Brain pericyte (primary cell): ENCODE measurements around the gene COL25A1.
"Not testable (repeated sequence)": the region's sequence is repeated elsewhere in the genome, so short reads cannot be mapped to it uniquely, and the experiment has no call there.

Experiments
- DNase-seq: peaks from one replicate; pipeline ENCODE4 v3.0.0-alpha.2; 2012; ENCODE audit warnings: low read depth, low spot score

The COL25A1 gene

DNA sequence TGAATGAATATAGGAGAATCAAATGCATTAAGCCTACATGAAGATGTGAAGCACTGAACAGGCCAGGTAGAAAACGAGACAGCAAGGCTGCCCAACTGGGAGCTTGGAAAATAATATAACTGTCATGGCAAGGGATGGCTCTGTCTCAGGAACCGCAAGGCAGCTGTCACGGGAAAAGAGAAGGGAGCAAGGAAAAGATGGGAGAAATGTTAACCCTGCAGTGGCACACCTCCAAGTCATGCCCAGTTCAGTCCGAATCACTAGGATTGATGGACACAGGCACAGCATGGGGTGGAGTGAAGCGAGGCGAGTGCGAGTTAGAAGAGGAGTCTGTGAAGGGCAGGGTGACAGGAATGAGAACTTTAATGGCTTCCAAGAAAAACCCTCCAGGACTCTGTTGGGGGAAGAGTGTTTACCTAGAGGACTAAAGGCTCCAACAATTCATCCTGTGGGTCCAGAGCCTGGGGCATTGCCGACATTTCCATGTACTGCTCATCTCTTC lies 395.5 kb downstream of the COL25A1 start:
- DNase-seq = no peak

DNA sequence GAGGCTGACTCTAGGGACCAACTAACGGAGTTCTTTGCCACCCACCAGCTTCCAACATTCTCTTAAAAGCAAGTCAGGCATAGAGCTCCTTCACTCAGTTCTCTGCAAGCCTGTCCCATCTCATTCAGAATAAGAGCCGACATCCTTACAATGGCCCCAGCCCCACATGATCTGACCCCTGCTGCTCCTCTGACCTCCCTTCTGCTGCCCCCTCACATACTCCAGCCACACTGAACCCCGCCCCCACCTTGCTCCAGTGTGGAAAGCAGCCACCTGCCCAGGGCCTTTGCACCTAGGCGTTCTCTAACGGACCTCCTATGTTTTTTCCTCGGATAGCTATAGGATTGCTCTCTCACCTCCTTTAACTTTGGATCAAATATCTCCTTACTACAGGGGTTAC lies 396.5 kb downstream of the COL25A1 start:
- DNase-seq = no peak

DNA sequence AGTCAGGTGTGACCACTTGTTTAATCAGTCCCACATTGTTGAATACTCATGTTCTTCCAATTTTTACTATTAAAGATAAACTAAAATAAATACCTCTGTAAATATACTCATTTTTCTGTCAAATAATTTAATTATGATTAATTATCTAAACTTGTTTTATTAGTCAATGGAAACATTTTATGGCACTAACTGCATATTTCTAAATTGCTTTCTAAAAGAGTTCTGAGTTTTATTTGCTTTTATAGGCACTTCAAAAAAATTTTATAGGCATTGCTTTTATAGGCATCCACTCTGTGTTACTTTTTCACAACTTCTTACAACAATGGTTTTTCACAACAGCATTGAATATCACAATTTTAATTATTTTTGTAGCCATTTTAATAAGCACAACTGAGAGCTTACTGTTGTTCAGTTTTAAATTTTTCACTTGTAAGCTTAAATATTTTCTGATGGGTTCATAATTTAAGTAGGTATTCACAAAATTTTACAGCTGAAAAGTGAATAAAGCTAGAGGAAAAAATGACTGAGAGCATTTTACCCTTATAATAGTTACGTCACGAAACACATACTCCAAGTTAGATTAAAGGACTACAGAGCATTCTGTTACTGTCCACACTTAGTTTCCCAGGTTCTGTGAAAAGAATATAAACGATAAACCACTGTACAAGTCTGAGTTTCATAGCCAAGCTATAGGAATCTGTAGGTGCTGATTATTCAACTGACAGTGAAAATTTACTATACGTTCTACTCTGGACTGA lies 398.8 kb downstream of the COL25A1 start:
- no peak for DNase-seq

DNA sequence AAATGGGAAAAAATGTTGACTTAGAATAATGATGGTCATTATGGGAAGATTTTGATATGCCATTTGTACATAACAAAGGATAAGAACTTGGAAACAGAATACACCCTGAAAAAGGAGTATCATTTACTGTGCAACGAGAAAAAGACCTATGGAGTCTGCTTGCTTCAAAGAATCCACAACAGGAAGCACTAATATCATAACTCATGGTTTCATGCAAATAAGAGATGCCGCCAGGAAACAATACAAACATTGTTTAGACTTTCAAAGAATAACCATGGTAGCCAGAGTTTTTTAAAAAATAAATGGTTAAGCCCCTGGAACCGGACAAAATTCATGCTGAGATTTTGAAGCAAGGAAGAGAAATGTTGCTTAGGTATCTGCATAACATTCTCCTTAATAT lies 399.7 kb downstream of the COL25A1 start:
- no peak for DNase-seq

DNA sequence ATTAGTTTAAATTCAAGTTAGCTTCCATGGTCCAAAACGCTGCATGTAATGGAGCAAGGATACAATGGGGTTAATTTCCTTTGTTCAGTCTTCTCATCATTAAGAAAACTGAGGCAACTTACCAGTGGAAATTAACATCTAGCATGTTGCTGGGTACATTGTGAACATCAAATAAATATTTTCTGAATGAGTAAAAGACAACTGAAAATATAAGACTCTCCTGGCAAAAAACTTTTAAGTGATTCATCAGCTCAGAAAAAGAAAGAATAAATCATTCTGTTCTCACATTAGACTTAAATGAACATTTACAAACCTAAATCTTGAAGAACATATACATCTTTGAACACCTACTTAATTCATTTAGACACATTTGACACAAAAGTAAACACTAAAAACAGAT lies 401.2 kb downstream of the COL25A1 start:
- no peak for DNase-seq

DNA sequence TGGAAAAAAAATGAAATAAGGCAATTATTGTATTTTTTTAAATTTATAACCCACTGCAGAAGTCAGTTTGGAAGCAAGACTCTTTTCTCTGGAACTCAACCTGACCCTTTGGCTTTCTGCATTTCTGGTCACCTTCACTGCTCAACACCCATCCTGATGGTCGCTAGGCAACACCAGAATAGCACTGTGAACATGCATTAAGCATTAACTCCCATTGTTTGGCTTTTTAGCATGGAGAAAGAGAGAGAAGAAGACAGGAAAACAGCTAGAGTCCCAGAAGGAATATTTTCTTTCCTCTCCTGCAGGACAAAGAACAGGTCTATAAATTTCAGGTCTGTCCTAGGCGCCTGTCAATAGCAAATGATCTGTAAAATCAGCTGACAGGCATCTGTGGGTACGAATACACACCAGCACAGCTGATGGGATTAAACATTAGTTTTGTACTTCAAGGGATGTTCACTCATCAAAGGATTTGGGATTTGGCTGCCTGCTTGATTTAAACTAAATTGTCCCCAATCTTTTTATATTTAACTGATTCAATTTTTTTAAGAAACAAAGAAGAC lies 402.4 kb downstream of the COL25A1 start:
- no peak for DNase-seq

DNA sequence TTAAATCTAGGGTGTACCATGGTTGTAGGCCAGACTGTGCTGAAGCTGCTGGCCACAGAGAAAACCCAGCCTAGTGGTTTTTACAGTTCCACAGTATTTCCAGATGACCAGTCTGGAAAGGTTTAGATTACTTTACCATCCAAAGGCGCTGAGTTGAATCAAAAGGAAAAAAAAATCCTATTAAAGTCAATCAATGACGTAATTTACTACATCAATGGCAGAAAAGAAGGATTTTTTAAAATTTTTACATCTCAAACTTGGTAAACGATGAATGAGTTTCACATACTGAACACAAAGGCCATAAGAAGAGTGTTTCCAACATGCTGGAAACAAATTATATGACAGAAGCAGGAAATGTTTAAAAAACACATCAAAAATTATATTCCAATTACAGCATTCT lies 409.0 kb downstream of the COL25A1 start:
- DNase-seq = no peak

DNA sequence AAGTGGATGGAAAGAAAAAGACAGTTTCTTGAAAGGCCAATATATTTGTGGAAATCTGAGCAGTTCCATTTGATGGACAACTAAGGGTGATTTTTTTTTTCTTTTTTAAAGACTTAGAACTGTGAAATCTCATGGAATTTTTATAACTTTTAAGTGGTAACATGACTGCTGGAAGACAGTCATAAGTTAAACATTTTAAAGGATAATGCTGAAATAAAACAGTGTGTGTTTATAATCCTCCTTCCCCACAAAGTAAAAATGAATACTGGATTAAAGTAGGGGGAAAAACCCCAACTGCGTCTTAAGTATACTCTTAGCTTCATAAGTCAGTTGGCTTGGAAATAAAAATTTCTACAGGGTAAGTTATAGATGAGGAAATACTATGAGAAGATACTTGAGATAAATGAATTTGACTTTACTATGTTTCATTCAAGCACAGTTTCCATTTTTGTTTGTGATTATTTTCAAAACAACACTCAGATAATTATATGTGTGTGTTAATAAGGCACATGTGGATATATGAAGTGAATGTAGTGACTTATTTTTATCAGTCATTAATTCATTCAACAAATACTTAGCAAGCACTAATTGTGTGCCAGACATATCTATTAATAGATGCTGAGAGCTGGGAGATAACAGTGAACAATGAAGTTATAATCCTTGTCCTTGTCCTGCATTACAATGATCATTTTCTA lies 410.4 kb downstream of the COL25A1 start:
- DNase-seq = no peak

DNA sequence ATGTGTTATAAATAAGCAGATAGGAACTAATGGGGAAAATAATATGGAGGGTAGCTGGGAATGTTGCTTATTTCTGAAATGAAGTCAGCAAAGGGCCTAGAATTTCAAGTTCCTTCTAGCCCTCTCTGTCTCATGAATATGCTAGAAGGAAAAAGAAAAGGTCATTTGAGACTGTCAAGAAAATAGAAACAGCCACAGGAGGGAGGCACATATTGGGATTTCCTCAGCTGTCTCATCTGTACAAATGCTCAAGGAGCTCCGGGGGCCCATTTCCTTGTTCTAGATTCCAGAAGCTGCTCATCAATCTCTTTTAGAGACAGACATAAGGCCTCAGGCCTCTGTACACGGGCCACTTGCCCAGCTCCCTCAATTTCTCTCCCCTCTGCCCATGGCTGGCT lies 412.0 kb downstream of the COL25A1 start:
- DNase-seq = no peak

DNA sequence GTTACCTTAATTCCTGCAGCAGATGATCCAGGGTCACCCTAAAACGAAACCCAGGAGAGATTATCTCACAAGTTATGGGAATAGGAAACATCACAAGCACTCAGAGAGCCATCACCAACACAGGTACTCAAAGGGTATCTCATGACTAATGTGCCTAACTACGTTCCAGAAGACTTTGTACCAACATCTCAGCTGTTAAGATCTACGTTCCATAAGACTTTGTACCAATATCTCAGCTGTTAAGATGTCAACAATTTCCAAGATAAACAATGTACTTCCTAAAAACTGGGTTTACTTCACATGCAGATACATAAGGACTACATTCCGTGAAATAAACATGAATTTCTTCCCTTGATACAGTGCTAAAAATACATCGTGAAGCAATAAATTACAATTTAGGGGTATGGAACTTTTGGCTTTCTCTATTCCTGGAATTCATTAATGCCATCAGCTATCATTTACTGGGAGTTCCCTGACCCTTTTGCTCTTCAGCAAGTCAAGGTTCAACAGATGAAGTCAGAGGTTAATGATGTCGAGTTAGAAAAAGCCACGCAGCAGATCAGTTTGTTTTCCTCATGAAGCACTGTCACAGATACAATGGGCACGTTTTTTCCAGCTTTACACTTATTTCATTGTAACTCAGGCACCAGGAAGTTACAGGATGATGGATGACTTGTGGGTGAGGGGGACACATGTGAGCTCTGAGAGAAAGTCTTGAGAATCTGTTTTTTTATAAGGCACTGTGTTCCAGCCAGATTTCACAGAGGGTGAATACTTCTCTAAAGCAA lies 412.6 kb downstream of the COL25A1 start:
- DNase-seq = no peak

DNA sequence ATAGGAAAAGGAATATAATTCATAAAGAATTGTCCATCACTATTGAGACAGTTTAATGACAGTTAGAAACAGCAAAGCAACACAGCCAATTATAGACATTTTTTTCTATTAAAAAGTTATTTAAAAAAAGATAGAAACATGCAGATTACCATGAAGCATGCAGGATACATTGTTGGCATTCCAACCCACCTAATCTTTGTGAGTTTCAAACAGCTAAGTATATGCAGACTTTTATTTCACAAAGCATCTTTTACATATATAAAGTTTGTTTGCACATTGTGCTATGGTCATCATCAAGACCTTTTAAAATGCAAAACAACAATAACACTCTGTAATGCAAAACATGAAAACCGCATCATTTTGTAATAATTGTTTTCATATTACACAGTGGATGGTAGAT lies 413.7 kb downstream of the COL25A1 start:
- no peak for DNase-seq

DNA sequence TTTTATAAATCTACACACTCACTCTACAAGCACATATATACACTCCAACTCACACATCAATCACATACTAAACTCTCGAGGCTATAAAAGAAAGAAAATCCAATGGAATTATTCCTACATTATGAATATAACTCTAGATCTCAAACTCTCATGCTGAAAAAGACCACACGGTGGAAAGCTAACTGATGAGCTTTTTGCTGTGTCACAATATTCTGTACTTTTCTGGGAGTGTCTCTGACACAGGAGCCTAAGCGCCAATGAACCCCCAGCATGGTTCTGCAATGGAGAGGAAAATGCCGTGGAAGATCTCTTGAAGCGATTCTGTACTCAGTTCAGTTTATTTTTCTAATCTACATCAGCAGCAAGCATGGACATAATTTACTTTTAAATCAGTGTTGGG lies 415.4 kb downstream of the COL25A1 start:
- no peak for DNase-seq

DNA sequence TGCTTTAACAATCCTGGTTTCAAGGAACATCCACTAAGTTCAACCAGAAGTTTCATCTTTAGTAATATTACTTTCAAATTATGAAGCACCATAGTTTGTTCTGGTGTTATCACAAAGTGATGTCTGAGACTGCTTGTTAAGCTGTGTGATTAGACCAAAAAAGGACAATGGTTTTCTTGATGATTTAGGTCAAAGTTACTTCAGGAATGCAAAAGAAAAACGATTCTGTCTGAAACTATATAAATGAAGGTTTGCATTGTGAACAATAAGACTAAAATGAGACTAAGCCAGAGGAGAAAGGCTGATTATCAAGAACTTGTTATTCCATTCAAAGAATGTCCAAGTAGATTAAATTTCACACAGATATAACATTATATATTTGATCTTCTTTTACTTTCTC lies 417.2 kb downstream of the COL25A1 start:
- no peak for DNase-seq

DNA sequence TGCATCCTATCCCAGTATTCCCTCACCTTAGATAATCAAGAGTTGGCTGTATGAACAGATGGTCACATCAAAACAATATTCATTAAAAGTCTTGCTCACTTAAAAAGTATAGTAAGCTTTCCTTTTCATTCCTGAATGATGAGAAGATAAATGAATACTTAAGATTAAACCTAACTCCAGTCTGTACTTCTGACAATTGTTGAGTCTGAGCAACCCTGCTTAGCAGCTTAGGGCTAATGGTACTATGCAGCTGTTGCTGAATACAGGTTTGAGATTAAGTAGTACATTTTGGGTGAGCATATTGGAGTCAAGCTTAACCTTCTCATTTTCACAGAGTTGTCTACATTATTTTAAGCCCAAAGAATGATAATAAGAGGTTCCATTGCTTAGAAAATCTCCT lies 417.9 kb downstream of the COL25A1 start:
- DNase-seq = no peak

DNA sequence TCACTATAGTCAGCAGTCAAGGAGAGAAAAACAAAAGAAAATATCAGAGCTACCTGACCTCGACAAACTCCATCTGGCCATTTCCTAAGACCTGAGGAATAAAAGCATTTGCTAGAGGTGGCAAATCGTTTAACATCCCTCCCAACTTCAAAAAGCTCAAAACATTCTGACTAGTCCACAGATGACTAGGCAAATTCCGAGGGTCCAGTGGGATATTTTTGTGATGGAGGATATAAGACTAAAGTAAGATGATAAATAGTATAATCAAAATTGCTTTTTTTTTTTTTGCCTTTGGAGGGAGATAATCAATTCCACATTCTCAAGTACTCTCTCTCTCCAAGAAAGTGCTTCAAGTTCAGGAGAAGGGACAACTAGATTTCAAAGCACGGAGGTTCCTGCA lies 420.5 kb downstream of the COL25A1 start:
- no peak for DNase-seq

DNA sequence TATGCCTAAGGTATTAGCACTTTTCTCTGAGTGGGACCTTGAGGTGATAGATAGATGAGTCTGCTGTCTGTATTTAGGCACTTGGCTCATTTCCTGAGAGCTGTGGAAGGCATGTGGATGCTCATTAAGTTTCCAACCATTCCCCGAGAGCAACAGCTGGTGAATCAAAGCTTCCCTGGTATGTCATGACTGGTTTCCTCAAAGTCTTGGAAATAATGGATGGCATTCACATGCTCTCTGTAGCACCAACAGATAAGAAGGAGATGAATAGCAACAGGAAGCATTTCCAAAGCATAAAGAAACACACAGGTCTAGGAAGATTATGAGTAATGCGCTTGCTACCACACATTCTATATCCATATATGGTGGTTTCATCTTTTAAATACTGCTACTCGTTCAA lies 421.3 kb downstream of the COL25A1 start:
- DNase-seq = no peak

DNA sequence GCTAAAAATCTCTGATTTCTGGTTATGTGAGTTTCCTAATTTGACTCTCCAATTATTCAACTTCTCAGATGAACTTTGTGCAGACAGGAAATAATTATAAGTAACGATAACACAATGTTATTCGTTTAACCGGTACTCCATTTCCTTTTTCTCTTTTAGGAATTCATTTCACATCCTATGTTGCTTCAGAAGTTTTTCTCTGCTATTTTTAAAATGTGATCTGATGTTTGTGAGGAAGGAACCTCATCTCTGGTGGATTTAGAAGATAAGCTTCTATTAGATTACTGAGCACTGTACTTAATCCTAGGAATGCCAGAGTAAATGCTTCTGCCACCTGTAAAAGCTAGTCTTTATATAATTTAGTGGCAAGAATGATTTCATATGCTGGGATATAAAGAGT lies 423.7 kb downstream of the COL25A1 start:
- no peak for DNase-seq

DNA sequence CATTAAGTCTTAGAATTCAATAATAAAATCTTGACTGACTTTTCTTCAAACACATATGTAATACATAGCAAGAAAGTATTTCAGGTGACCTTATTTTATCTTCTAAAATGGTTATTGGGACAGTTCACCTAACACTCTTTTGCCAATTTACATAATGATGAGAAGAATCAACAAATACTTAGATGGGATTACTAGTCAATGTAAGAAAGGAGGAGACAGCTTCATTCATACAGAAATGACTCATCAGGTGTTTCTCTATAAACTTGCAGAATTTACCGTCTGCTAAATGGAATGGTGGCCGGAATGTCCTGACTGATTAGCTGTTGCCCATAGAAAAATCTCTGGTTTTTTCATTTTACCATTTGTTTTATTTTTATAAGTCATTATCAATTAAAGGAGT lies 424.6 kb downstream of the COL25A1 start:
- no peak for DNase-seq

DNA sequence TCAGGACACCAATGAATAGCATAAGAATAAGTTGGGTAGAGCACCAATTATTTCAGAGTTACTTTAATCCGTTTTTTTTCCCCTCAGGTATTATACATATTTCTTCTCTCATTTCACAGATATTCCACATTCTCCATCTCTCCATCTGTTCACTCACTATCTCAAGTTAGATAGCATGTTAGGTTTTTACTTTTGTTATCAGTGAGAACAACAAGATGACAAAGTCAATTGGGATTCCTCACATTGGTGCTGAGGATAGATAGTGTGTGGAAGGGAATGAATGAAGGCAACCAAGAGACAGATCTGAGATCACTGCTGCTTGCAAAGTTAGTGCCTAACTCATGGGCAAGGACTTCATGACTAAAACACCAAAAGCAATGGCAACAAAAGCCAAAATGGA lies 427.7 kb downstream of the COL25A1 start:
- DNase-seq = no peak

DNA sequence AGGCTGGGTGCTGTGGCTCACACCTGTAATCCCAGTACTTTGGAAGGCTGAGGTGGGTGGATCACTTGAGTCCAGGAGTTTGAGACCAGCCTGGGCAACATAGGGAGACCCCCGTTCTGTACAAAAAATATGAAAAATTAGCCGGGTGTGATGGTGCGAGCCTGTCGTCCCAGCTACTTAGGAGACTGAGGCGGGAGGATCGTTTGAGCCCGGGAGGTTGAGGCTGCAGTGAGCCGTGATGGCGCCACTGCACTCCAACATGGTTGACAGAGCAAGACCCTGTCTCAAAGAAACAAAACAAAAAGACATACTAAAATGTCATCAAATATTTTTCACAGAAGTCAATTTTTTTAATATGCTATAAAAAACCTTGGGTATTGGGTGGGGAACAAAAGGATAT lies 432.5 kb downstream of the COL25A1 start:
- not testable (repeated sequence) for DNase-seq

DNA sequence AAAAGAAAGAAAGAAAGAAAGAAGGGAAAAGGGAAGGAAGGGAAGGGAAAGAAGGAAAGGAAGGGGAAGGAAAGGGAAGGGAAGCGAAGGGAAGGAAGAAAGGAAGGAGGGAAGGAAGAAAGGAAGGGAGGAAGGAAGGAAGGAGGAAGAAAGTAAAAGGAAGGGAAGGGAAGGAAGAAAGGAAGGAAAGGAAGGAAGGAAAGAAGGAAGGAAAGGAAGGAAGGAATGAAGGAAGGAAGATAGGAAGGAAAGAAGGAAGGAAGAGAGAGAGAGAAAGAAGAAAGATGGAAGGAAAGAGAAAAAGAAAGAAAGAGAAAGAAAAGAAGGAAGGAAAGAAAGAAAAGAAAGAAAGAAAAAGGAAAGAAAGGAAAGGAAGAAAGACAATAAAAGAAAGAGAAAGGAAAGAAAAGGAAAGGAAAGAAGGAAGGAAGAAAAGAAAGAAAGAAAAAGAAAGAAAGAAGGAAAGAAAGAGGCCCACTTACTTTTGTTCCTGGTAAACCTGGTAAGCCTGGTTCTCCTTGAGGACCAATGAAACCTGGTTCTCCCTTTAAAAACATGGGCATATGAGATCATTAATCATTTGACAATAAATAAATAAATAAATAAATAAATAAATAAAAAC lies 433.7 kb downstream of the COL25A1 start:
- DNase-seq = no peak

DNA sequence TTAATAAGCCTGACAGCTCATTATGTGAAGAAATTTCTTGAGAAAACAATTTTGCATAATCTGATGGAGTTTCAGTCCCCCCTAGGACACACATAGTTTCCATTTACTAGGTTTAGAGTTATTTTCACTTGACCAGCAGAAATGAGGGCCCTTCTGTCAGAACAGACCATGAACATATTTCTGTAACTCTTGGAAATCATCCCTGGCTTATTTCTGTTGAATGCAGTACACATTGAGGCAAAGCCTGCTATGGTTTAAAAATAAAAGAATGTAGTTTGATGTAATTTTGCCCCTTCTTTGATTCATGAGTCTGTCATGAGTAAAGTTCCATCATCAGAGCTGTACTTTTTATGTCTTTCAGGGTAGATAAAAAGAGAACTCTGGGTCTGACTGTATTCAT lies 435.0 kb downstream of the COL25A1 start:
- DNase-seq = no peak
